Loucy (cell line): ENCODE data around the gene EIF4E2.

Experiments
- EZH2phosphoT487 ChIP-seq: fragments of 200-600 bp; IDR thresholded peaks from 2 replicates; pipeline ENCODE4 v1.6.1; 2018; ENCODE audit warnings: antibody characterized with exemption, mild to moderate bottlenecking, moderate library complexity, borderline replicate concordance
- TF ChIP-seq, protein P1 (sequence below): fragments of 200-600 bp; sonication (generic); conservative IDR thresholded peaks from 2 replicates; pipeline ENCODE4 v1.5.1; 2014; ENCODE audit warnings: mild to moderate bottlenecking, antibody characterized with exemption, low read length

DNA sequence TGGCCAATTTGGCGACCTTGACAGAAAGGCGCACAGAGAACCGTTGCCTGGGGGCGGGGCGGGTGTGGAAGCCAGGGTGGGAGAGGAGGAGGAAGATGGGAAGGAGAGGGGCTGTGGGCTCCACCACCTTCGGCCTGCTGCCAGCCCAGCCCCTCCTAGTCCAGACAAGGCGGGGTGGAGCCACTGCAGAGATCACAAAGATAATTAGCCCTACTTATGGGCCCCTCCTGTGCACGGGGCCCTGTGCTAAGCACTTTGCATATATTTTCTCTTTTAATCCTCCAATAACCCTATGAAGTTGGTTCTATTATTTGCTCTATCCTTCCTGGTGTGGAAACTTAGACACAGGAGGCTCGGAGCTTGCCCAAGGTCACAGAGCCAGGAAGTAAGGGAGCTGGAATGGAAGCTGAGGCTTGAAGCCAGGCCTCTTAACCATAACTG, 49.1 kb upstream of the EIF4E2 start:
- TF ChIP-seq, protein P1, sequence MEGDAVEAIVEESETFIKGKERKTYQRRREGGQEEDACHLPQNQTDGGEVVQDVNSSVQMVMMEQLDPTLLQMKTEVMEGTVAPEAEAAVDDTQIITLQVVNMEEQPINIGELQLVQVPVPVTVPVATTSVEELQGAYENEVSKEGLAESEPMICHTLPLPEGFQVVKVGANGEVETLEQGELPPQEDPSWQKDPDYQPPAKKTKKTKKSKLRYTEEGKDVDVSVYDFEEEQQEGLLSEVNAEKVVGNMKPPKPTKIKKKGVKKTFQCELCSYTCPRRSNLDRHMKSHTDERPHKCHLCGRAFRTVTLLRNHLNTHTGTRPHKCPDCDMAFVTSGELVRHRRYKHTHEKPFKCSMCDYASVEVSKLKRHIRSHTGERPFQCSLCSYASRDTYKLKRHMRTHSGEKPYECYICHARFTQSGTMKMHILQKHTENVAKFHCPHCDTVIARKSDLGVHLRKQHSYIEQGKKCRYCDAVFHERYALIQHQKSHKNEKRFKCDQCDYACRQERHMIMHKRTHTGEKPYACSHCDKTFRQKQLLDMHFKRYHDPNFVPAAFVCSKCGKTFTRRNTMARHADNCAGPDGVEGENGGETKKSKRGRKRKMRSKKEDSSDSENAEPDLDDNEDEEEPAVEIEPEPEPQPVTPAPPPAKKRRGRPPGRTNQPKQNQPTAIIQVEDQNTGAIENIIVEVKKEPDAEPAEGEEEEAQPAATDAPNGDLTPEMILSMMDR = no peak
- no peak for TF ChIP-seq EZH2phosphoT487
